GM19043 (cell line): Measurements from ENCODE around the gene VGLL1.

Source experiments
- ATAC-seq: cut with Tn5 transposase; IDR thresholded peaks from one replicate; pipeline ENCODE4 v1.9.1; 2021; ENCODE audit warnings: low read depth; ENCODE audit not compliant: unreplicated experiment

Gene VGLL1

GRCh38 chrX:136531951-136532350 is at the start of gene VGLL1:
Gene VGLL1, plus strand, starts transcription at chrX:136532215. Its CDS starts 3,806 bp downstream, at chrX:136536021.
- no peak for ATAC-seq

- no peak for ATAC-seq
Observed at GRCh38 chrX:136487647-136488046, 44.4 kb upstream of the VGLL1 start, which contains the start of gene BRS3. Gene BRS3, plus strand, starts transcription at chrX:136487947. Its CDS starts 168 bp downstream, at chrX:136488115.

- no peak for ATAC-seq
Observed at GRCh38 chrX:136488706-136489105, 43.3 kb upstream of the VGLL1 start.

- no peak for ATAC-seq
Observed at GRCh38 chrX:136491832-136492231, 40.2 kb upstream of the VGLL1 start.

- ATAC-seq: no peak
Observed at GRCh38 chrX:136493011-136493410, 39.0 kb upstream of the VGLL1 start.

GRCh38 chrX:136495043-136495442 is 37.0 kb upstream of the VGLL1 start:
- no peak for ATAC-seq

- peak; percentile 0 for ATAC-seq
Observed at GRCh38 chrX:136496186-136496763, 35.7 kb upstream of the VGLL1 start.

- peak; percentile 74 for ATAC-seq
Observed at GRCh38 chrX:136496764-136497555, 35.1 kb upstream of the VGLL1 start.

- peak; percentile 16 for ATAC-seq
Observed at GRCh38 chrX:136497556-136498052, 34.4 kb upstream of the VGLL1 start, which contains the start of gene HTATSF1. Gene HTATSF1, plus strand, starts transcription at chrX:136497592. Its CDS starts 93 bp downstream, at chrX:136497685.

- ATAC-seq: no peak
Observed at GRCh38 chrX:136519069-136519468, 12.9 kb upstream of the VGLL1 start.

GRCh38 chrX:136523770-136524169 is 8.2 kb upstream of the VGLL1 start:
- no peak for ATAC-seq

- ATAC-seq: no peak
Observed at GRCh38 chrX:136525738-136526606, 6.0 kb upstream of the VGLL1 start.

- ATAC-seq: no peak
Observed at GRCh38 chrX:136528645-136529315, 3.2 kb upstream of the VGLL1 start.

- no peak for ATAC-seq
Observed at GRCh38 chrX:136529795-136530194, 2.2 kb upstream of the VGLL1 start.

GRCh38 chrX:136534131-136534530 is 2.1 kb downstream of the VGLL1 start:
- no peak for ATAC-seq

- ATAC-seq: no peak
Observed at GRCh38 chrX:136538811-136539210, 6.8 kb downstream of the VGLL1 start.

- no peak for ATAC-seq
Observed at GRCh38 chrX:136540226-136540625, 8.2 kb downstream of the VGLL1 start.

GRCh38 chrX:136541294-136541693 is 9.3 kb downstream of the VGLL1 start:
- ATAC-seq: no peak

- no peak for ATAC-seq
Observed at GRCh38 chrX:136542281-136542680, 10.3 kb downstream of the VGLL1 start.

GRCh38 chrX:136546371-136546781 is 14.4 kb downstream of the VGLL1 start:
- no peak for ATAC-seq
